D721Med (cell line): ENCODE results near the gene RHOXF2B.
A peak's percentile ranks its signal among the peaks of the same experiment; 100 is the strongest.
"Not testable (repeated sequence)": the region's sequence is repeated elsewhere in the genome, so short reads cannot be mapped to it uniquely, and the experiment has no call there.

Experiments used
- DNase-seq: peaks from one replicate; pipeline ENCODE4 v3.0.0; 2011; ENCODE audit warnings: low spot score; ENCODE audit not compliant: insufficient read length
- FAIRE-seq: peaks from 2 replicates; lab custom pipeline; 2011; peaks lifted over from hg19 to GRCh38; lab: Jason Lieb, UNC
- CTCF ChIP-seq: IDR thresholded peaks from 2 replicates; pipeline ENCODE4 v1.5.1; 2012; ENCODE audit warnings: mild to moderate bottlenecking, control low read depth; ENCODE audit not compliant: insufficient read depth; ENCODE audit errors: missing control alignments

The RHOXF2B gene

GRCh38 chrX:120087289-120088017, 10.0 kb upstream of the RHOXF2B start:
- TF ChIP-seq CTCF = no peak
- DNase-seq (no peak), FAIRE-seq (no peak)

- peak; percentile 60 for FAIRE-seq
- DNase-seq = not testable (repeated sequence)
These were observed 8.2 kb upstream of the RHOXF2B start for GRCh38 chrX:120085553-120086185.

- not testable (repeated sequence) for DNase-seq, FAIRE-seq
These were observed 11.3 kb downstream of the RHOXF2B start for GRCh38 chrX:120066169-120066568.

- FAIRE-seq, DNase-seq: not testable (repeated sequence)
These were observed 34.8 kb downstream of the RHOXF2B start for GRCh38 chrX:120042712-120043111.

GRCh38 chrX:120042247-120042646, 35.2 kb downstream of the RHOXF2B start:
- not testable (repeated sequence) for FAIRE-seq, DNase-seq

- not testable (repeated sequence) for DNase-seq, FAIRE-seq
These were observed 37.3 kb downstream of the RHOXF2B start for GRCh38 chrX:120040176-120040575.

GRCh38 chrX:120039087-120039733, 38.3 kb downstream of the RHOXF2B start:
- not testable (repeated sequence) for DNase-seq, FAIRE-seq

GRCh38 chrX:120036704-120037103, 40.8 kb downstream of the RHOXF2B start:
- FAIRE-seq (no peak), DNase-seq (no peak)
- no peak for TF ChIP-seq CTCF

GRCh38 chrX:120035522-120036309, 41.8 kb downstream of the RHOXF2B start:
- not testable (repeated sequence) for FAIRE-seq, DNase-seq

GRCh38 chrX:120029354-120029753, 48.1 kb downstream of the RHOXF2B start:
- no peak for TF ChIP-seq CTCF
- FAIRE-seq = no peak

More at GRCh38 chrX:120029354-120029753, 48.1 kb downstream of the RHOXF2B start:
- no peak for DNase-seq
